GM12874 (cell line): Measurements from ENCODE around the gene TTC39C.

ENCODE experiments used
- CTCF ChIP-seq: IDR thresholded peaks from 2 replicates; pipeline ENCODE4 v1.5.1; 2011; ENCODE audit warnings: low read depth, mild to moderate bottlenecking, control low read depth, low read length, moderate library complexity; ENCODE audit not compliant: insufficient read depth

The TTC39C gene

GRCh38 chr18:24039671-24040070 is 25.1 kb downstream of the TTC39C start:
- no peak for TF ChIP-seq CTCF

GRCh38 chr18:24041691-24042090 is 27.1 kb downstream of the TTC39C start:
- no peak for TF ChIP-seq CTCF

GRCh38 chr18:24043403-24043802 is 28.8 kb downstream of the TTC39C start:
- no peak for TF ChIP-seq CTCF

- no peak for TF ChIP-seq CTCF
These were observed 33.7 kb downstream of the TTC39C start for GRCh38 chr18:24048261-24048660.

GRCh38 chr18:24049142-24049541 is 34.6 kb downstream of the TTC39C start:
- no peak for TF ChIP-seq CTCF

GRCh38 chr18:24051031-24051947 is 36.7 kb downstream of the TTC39C start:
- TF ChIP-seq CTCF = no peak

- TF ChIP-seq CTCF = no peak
These were observed 37.5 kb downstream of the TTC39C start for GRCh38 chr18:24052053-24052452.
